Right lobe of liver (tissue), 4 donors: ENCODE data around the gene PLA2G4D.

Experiments used
- POLR2A ChIP-seq: fragments of 450-650 bp; IDR thresholded peaks from one replicate; pipeline ENCODE4 v1.6.1; 2017; ENCODE audit warnings: antibody characterized with exemption, mild to moderate bottlenecking
- TF ChIP-seq, protein P1 (sequence below), 4 donors: fragments of 200-600 bp in 3 of 4; fragments of 450-650 bp in 1 of 4; IDR thresholded peaks; one replicate each; pipeline versions ENCODE4 v1.5.1 to v1.8.0; 2016 to 2022; ENCODE audit warnings: antibody characterized with exemption in 4 of 4, mild to moderate bottlenecking in 2 of 4
- donor health status: DM: no; HTN: no; CAD: no.
- donor health status: DM: no; HTN: no; CAD: no.
- donor health status: DM: no; HTN: yes; CAD: no.

DNA sequence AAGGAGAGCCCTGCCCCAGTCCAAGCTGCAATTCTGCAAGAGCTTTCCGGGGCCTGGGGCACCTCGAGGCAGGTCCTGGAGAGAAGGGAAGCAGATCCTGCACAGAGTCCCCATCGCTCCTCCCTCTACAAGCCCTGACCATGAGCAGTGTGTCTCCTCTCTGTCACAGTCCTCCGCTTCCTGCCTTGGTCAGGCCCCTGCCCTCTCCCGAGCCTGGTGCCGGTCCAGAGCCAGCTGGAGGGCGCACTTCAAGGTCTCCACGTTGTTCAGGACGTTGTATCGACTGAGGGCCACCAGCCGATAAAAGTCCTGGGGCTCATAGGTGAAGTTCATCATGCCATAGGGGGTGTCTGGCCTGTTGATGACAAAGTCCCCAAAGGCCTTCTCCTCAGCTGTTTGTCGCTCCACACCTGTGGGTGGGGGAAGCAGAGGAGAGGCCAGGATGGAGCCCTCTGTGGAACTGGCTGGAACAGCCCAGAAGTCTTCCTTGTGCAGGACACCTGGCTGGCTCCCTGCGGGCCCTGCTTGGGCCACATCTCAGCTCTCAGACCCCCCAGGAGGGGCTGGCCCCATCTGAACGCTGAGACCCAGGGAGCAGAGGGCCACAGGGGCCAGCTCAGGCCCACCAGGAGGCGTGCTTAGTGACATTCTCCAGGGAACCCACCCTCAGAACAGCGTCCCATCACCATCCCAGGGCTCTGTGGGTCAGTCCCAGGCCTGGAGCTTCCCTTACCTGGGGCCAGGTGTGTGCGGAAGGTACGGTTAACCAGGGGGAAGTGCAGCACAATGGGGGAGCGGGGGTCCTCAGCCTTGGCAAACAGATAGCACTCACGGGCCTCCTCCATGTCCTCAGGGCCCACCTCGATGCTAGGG lies 47.7 kb upstream of the PLA2G4D start:
- TF ChIP-seq, protein P1, sequence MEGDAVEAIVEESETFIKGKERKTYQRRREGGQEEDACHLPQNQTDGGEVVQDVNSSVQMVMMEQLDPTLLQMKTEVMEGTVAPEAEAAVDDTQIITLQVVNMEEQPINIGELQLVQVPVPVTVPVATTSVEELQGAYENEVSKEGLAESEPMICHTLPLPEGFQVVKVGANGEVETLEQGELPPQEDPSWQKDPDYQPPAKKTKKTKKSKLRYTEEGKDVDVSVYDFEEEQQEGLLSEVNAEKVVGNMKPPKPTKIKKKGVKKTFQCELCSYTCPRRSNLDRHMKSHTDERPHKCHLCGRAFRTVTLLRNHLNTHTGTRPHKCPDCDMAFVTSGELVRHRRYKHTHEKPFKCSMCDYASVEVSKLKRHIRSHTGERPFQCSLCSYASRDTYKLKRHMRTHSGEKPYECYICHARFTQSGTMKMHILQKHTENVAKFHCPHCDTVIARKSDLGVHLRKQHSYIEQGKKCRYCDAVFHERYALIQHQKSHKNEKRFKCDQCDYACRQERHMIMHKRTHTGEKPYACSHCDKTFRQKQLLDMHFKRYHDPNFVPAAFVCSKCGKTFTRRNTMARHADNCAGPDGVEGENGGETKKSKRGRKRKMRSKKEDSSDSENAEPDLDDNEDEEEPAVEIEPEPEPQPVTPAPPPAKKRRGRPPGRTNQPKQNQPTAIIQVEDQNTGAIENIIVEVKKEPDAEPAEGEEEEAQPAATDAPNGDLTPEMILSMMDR (IDR thresholded peaks at IDR 0.05) = no peak
- no peak for TF ChIP-seq POLR2A
